Choroid plexus epithelial cell (primary cell): Measurements from ENCODE around the gene PFDN1.
"Not testable (repeated sequence)": the region's sequence is repeated elsewhere in the genome, so short reads cannot be mapped to it uniquely, and the experiment has no call there.

Experiments
- DNase-seq: peaks from one replicate; pipeline ENCODE4 v3.0.0-alpha.2; 2010; ENCODE audit warnings: low read depth
- H3K4me3 ChIP-seq: 2 replicates; pipeline ENCODE4 v1.5.1; 2011; ENCODE audit warnings: low read depth, mild to moderate bottlenecking, control low read depth, low read length, moderate library complexity
- CTCF ChIP-seq: conservative IDR thresholded peaks from 2 replicates; pipeline ENCODE4 v1.5.1; 2011; ENCODE audit warnings: low read depth, mild to moderate bottlenecking, control low read depth, inconsistent platforms, low read length, moderate library complexity

The PFDN1 gene

GRCh38 chr5:140345919-140346347 lies 43.0 kb upstream of the PFDN1 start:
- peak overlapping the region; percentile 74 for H3K4me3 ChIP-seq
- TF ChIP-seq CTCF, result peak; percentile 62
- DNase-seq, result peak; percentile 71

- no peak for TF ChIP-seq CTCF
- no peak for DNase-seq
- H3K4me3 ChIP-seq, result no peak overlapping the region
Observed at GRCh38 chr5:140344683-140345423, 42.0 kb upstream of the PFDN1 start.

- not testable (repeated sequence) for DNase-seq, H3K4me3 ChIP-seq
Observed at GRCh38 chr5:140343849-140344248, 40.9 kb upstream of the PFDN1 start.

- no peak for DNase-seq
- no peak for TF ChIP-seq CTCF
- no peak overlapping the region for H3K4me3 ChIP-seq
Observed at GRCh38 chr5:140342896-140343295, 40.0 kb upstream of the PFDN1 start.

GRCh38 chr5:140342287-140342686 lies 39.4 kb upstream of the PFDN1 start:
- no peak for DNase-seq
- no peak for TF ChIP-seq CTCF
- no peak overlapping the region for H3K4me3 ChIP-seq

GRCh38 chr5:140341591-140341990 lies 38.7 kb upstream of the PFDN1 start:
- TF ChIP-seq CTCF, result no peak
- no peak overlapping the region for H3K4me3 ChIP-seq
- no peak for DNase-seq

DNA sequence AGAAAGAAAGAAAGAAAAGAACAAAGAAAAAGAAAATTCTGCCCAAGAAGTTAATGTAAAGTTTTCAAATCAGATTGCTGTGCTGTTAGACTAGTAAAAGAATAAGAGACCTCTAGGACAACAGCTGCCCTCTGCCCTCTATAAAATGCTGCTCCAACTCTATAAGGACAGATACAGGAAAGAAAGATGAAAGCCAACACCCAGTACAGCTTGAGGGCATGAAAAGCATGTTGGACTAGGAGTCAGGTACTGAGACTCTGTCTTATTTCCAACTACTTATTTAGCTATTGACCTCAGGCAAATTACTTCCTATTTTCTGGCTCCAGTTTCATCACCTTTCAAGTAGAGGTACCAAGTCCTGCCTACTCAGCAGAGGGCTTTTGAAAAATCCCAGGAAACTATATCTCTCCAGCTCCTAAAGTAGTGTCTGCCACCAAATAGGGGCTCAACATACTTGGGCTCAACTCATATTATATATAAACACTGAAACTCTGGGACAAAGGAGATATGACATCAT lies 37.8 kb upstream of the PFDN1 start:
- no peak overlapping the region for H3K4me3 ChIP-seq
- no peak for DNase-seq
- no peak for TF ChIP-seq CTCF
